ENCODE measurements around the gene PCDHB6.
"Not testable (repeated sequence)": the region's sequence is repeated elsewhere in the genome, so short reads cannot be mapped to it uniquely, and the experiment has no call there.

The PCDHB6 gene

DNA sequence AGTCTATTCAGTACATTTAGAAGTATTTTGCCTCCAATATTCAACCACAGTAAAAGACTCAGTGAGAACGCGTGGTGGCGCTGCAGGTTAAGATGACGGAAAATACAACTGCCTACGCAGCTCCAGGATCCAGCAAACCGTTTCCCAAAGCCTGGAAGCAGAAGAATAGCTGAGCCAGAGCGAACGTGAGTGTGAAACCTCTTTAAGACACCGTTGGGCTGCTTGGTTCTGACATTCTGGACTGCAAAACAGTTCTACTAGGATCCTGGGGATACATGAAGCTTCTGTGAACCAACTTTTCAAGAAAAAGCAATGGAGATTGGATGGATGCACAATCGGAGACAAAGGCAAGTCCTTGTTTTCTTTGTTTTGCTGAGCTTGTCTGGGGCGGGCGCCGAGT is 32.4 kb downstream of the PCDHB6 start, which contains the start of gene PCDHB16:
Gene PCDHB16 (plus strand): TSS at position 140 of the 400 bp plus-strand sequence. CDS start 173 bp downstream, at position 313.
- Histone ChIP-seq H3K9me3 (peaks cover 23% of the 10 kb centered on the region), H3K4me3 (ENCODE audit: low read depth in 1 of 2, low read length in 1 of 2) (no peak within 1 kb of the TSS)

DNA sequence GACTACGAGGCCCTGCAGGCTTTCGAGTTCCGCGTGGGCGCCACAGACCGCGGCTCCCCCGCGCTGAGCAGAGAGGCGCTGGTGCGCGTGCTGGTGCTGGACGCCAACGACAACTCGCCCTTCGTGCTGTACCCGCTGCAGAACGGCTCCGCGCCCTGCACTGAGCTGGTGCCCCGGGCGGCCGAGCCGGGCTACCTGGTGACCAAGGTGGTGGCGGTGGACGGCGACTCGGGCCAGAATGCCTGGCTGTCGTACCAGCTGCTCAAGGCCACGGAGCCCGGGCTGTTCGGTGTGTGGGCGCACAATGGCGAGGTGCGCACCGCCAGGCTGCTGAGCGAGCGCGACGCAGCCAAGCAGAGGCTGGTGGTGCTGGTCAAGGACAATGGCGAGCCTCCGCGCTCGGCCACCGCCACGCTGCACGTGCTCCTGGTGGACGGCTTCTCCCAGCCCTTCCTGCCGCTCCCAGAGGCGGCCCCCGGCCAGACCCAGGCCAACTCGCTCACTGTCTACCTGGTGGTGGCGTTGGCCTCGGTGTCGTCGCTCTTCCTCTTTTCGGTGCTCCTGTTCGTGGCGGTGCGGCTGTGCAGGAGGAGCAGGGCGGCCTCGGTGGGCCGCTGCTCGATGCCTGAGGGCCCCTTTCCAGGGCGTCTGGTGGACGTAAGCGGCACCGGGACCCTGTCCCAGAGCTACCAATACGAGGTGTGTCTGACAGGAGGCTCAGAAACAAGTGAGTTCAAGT is 34.4 kb downstream of the PCDHB6 start:
- not testable (repeated sequence) for H3K27ac ChIP-seq; H3K4me1 ChIP-seq (ENCODE audit: control insufficient read depth in 1 of 2, insufficient read depth in 1 of 2, low read depth in 1 of 2, low read length in 1 of 2); H3K36me3 ChIP-seq; H3K4me3 ChIP-seq (ENCODE audit: low read depth in 1 of 2, low read length in 1 of 2)
- Histone ChIP-seq H3K9me3 (peaks cover 10% of the 10 kb centered on the region), H3K27me3 (peaks cover 53% of the 10 kb centered on the region)

More for the DNA sequence above, 32.4 kb downstream of the PCDHB6 start, which contains the start of gene PCDHB16:
- Histone ChIP-seq H3K27me3 (peaks cover 55% of the 10 kb centered on the region), H3K27ac (no peak within 1 kb of the TSS), H3K4me1 (ENCODE audit: control insufficient read depth in 1 of 2, insufficient read depth in 1 of 2, low read depth in 1 of 2, low read length in 1 of 2) (no peaks in the 10 kb centered on the region), H3K36me3 (no peaks in the 10 kb centered on the region)
- TF ChIP-seq, protein P1, sequence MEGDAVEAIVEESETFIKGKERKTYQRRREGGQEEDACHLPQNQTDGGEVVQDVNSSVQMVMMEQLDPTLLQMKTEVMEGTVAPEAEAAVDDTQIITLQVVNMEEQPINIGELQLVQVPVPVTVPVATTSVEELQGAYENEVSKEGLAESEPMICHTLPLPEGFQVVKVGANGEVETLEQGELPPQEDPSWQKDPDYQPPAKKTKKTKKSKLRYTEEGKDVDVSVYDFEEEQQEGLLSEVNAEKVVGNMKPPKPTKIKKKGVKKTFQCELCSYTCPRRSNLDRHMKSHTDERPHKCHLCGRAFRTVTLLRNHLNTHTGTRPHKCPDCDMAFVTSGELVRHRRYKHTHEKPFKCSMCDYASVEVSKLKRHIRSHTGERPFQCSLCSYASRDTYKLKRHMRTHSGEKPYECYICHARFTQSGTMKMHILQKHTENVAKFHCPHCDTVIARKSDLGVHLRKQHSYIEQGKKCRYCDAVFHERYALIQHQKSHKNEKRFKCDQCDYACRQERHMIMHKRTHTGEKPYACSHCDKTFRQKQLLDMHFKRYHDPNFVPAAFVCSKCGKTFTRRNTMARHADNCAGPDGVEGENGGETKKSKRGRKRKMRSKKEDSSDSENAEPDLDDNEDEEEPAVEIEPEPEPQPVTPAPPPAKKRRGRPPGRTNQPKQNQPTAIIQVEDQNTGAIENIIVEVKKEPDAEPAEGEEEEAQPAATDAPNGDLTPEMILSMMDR (IDR thresholded peaks at IDR 0.05), result no peak

DNA sequence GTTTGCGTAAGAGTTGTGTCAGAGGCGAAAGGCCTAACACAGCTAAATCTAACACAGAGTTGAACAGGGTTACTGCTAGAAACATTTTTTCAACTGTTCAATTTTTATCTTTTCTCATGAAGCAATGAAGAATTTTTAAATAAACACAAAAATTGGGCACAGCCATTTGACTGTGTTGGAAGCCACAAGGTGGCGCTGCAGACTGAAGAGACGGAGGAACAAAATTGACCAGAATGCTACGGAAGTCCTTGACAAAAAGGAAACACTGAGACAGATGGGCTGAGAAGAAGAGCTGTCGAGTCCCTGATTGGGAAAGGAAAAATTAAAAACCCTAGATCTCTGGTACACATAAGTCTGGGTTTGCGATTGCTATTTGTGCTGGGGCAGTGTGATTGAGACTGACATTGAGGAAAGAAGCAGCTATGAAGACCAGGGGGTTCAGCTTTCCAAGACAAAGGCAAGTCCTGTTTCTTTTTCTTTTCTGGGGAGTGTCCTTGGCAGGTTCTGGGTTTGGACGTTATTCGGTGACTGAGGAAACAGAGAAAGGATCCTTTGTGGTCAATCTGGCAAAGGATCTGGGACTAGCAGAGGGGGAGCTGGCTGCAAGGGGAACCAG is 37.1 kb downstream of the PCDHB6 start, which contains the start of gene PCDHB9:
Gene PCDHB9 (plus strand): TSS at position 265 of the 616 bp plus-strand sequence. CDS start 158 bp downstream, at position 423.
- Histone ChIP-seq H3K4me1 (ENCODE audit: control insufficient read depth in 1 of 2, insufficient read depth in 1 of 2, low read depth in 1 of 2, low read length in 1 of 2) (no peaks in the 10 kb centered on the region), H3K27me3 (peaks cover 50% of the 10 kb centered on the region), H3K4me3 (ENCODE audit: low read depth in 1 of 2, low read length in 1 of 2) (no peak within 1 kb of the TSS), H3K27ac (no peak within 1 kb of the TSS), H3K36me3 (no peaks in the 10 kb centered on the region), H3K9me3 (peaks cover 8% of the 10 kb centered on the region)
- TF ChIP-seq, protein P1 (IDR thresholded peaks at IDR 0.05), result no peak

DNA sequence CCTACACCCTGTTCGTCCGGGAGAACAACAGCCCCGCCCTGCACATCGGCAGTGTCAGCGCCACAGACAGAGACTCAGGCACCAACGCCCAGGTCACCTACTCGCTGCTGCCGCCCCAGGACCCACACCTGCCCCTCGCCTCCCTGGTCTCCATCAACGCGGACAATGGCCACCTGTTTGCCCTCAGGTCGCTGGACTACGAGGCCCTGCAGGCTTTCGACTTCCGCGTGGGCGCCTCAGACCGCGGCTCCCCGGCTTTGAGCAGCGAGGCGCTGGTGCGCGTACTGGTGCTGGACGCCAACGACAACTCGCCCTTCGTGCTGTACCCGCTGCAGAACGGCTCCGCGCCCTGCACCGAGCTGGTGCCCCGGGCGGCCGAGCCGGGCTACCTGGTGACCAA is 38.8 kb downstream of the PCDHB6 start:
- H3K9me3 ChIP-seq; H3K4me3 ChIP-seq (ENCODE audit: low read depth in 1 of 2, low read length in 1 of 2); H3K4me1 ChIP-seq (ENCODE audit: control insufficient read depth in 1 of 2, insufficient read depth in 1 of 2, low read depth in 1 of 2, low read length in 1 of 2); H3K27ac ChIP-seq; H3K36me3 ChIP-seq: not testable (repeated sequence)
- H3K27me3 ChIP-seq, result peaks cover 33% of the 10 kb centered on the region

DNA sequence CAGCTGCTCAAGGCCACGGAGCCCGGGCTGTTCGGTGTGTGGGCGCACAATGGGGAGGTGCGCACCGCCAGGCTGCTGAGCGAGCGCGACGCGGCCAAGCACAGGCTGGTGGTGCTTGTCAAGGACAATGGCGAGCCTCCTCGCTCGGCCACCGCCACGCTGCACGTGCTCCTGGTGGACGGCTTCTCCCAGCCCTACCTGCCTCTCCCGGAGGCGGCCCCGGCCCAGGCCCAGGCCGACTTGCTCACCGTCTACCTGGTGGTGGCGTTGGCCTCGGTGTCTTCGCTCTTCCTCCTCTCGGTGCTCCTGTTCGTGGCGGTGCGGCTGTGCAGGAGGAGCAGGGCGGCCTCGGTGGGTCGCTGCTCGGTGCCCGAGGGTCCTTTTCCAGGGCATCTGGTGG is 39.3 kb downstream of the PCDHB6 start:
- peaks cover 32% of the 10 kb centered on the region for H3K27me3 ChIP-seq
- not testable (repeated sequence) for H3K4me1 ChIP-seq (ENCODE audit: control insufficient read depth in 1 of 2, insufficient read depth in 1 of 2, low read depth in 1 of 2, low read length in 1 of 2); H3K9me3 ChIP-seq; H3K36me3 ChIP-seq; H3K27ac ChIP-seq; H3K4me3 ChIP-seq (ENCODE audit: low read depth in 1 of 2, low read length in 1 of 2)

DNA sequence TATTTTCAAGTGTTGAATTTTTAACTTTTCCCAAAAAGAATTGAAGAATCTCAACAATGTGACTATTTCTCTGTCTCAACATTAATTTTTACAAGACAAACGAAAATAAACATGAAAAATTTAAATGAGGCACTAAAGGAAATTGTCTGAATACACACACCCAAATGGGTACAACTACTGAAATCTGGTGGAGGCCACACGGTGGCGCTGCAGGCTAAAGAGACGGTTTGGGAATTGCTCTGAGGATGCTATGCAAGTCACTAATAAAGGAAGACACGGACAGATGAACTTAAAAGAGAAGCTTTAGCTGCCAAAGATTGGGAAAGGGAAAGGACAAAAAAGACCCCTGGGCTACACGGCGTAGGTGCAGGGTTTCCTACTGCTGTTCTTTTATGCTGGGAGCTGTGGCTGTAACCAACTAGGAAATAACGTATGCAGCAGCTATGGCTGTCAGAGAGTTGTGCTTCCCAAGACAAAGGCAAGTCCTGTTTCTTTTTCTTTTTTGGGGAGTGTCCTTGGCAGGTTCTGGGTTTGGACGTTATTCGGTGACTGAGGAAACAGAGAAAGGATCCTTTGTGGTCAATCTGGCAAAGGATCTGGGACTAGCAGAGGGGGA is 42.4 kb downstream of the PCDHB6 start, which contains the start of gene PCDHB10:
Gene PCDHB10 (plus strand): TSS at position 244 of the 616 bp plus-strand sequence. CDS start 200 bp downstream, at position 444.
- TF ChIP-seq, protein P1 (IDR thresholded peaks at IDR 0.05), result no peak
- Histone ChIP-seq H3K4me3 (ENCODE audit: low read depth in 1 of 2, low read length in 1 of 2) (no peak within 1 kb of the TSS), H3K9me3 (no peaks in the 10 kb centered on the region), H3K27ac (no peak within 1 kb of the TSS), H3K36me3 (no peaks in the 10 kb centered on the region), H3K27me3 (peaks cover 23% of the 10 kb centered on the region), H3K4me1 (ENCODE audit: control insufficient read depth in 1 of 2, insufficient read depth in 1 of 2, low read depth in 1 of 2, low read length in 1 of 2) (no peaks in the 10 kb centered on the region)

DNA sequence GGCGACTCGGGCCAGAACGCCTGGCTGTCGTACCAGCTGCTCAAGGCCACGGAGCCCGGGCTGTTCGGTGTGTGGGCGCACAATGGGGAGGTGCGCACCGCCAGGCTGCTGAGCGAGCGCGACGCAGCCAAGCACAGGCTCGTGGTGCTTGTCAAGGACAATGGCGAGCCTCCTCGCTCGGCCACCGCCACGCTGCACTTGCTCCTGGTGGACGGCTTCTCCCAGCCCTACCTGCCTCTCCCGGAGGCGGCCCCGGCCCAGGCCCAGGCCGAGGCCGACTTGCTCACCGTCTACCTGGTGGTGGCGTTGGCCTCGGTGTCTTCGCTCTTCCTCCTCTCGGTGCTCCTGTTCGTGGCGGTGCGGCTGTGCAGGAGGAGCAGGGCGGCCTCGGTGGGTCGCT is 44.5 kb downstream of the PCDHB6 start:
- H3K27ac ChIP-seq; H3K9me3 ChIP-seq; H3K4me3 ChIP-seq (ENCODE audit: low read depth in 1 of 2, low read length in 1 of 2); H3K4me1 ChIP-seq (ENCODE audit: control insufficient read depth in 1 of 2, insufficient read depth in 1 of 2, low read depth in 1 of 2, low read length in 1 of 2); H3K27me3 ChIP-seq; H3K36me3 ChIP-seq: not testable (repeated sequence)
